Type B pancreatic cell (in vitro differentiated cells): Measurements from ENCODE around the gene SLCO3A1. TPM values are rescaled to one million over a fixed set of nuclear protein-coding genes. Genes with fewer than 3 reads are reported as not detected.

Experiments used
- DNase-seq: peaks from one replicate; pipeline ENCODE4 v3.0.0; 2021; ENCODE audit warnings: mixed read lengths; ENCODE audit not compliant: unreplicated experiment; ENCODE audit errors: extremely low spot score
- H3K27ac Mint-ChIP-seq: 2 replicates; pipeline ENCODE4 v1.8.0; 2021; ENCODE audit warnings: mild to moderate bottlenecking, mixed read lengths
- H3K27me3 Mint-ChIP-seq: 2 replicates; pipeline ENCODE4 v1.8.0; 2021; ENCODE audit warnings: mixed read lengths
- H3K36me3 Mint-ChIP-seq: 2 replicates; pipeline ENCODE4 v1.8.0; 2021; ENCODE audit warnings: mixed read lengths
- H3K4me1 Mint-ChIP-seq: one replicate; pipeline ENCODE4 v1.8.0; 2021; ENCODE audit warnings: mixed read lengths; ENCODE audit not compliant: unreplicated experiment
- H3K4me3 Mint-ChIP-seq: 2 replicates; pipeline ENCODE4 v1.8.0; 2021; ENCODE audit warnings: mild to moderate bottlenecking, mixed read lengths
- H3K9me3 Mint-ChIP-seq: 2 replicates; pipeline ENCODE4 v1.8.0; 2021; ENCODE audit warnings: mixed read lengths
- total RNA-seq: library from RNA; stranded (reverse); gene quantifications from 2 replicates; pipeline ENCODE4 v1.2.1, GENCODE V29; 2021; ENCODE audit warnings: low replicate concordance
- TF ChIP-seq, protein P1 (sequence below): fragments of 200-600 bp; sonication (generic); conservative IDR thresholded peaks from 2 replicates; pipeline ENCODE4 v1.5.0; 2021; ENCODE audit warnings: antibody characterized with exemption, mild to moderate bottlenecking

The SLCO3A1 gene
- total RNA-seq, 1 donor from 2014 or later, result 30.9 TPM

DNA sequence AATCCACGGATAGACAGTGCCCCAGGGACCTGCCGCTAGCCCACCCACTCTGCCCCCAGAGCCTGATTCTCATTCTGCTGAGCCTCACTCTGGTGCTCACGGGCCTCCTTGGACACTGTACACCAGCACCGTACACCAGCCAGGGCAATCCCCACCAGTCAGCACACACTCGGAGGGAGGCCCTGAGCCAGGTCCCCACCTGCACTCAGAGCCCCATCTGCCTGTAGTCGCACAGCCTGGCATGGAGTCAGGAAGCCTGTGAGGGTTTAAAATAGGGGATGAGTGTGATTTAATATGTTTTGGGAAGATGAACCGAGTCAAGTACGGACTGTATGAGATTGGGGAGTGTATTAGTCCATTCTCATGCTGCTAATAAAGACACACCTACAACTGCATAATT, 223.0 kb downstream of the SLCO3A1 start:
- Mint-ChIP-seq H3K9me3 (no peaks in the 10 kb centered on the region), H3K4me1 (peaks cover 9% of the 10 kb centered on the region), H3K36me3 (peaks cover 4% of the 10 kb centered on the region), H3K4me3 (no peak overlapping the region), H3K27me3 (peaks cover 4% of the 10 kb centered on the region), H3K27ac (no peak overlapping the region)
- no peak for DNase-seq
- TF ChIP-seq, protein P1, sequence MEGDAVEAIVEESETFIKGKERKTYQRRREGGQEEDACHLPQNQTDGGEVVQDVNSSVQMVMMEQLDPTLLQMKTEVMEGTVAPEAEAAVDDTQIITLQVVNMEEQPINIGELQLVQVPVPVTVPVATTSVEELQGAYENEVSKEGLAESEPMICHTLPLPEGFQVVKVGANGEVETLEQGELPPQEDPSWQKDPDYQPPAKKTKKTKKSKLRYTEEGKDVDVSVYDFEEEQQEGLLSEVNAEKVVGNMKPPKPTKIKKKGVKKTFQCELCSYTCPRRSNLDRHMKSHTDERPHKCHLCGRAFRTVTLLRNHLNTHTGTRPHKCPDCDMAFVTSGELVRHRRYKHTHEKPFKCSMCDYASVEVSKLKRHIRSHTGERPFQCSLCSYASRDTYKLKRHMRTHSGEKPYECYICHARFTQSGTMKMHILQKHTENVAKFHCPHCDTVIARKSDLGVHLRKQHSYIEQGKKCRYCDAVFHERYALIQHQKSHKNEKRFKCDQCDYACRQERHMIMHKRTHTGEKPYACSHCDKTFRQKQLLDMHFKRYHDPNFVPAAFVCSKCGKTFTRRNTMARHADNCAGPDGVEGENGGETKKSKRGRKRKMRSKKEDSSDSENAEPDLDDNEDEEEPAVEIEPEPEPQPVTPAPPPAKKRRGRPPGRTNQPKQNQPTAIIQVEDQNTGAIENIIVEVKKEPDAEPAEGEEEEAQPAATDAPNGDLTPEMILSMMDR, result no peak

DNA sequence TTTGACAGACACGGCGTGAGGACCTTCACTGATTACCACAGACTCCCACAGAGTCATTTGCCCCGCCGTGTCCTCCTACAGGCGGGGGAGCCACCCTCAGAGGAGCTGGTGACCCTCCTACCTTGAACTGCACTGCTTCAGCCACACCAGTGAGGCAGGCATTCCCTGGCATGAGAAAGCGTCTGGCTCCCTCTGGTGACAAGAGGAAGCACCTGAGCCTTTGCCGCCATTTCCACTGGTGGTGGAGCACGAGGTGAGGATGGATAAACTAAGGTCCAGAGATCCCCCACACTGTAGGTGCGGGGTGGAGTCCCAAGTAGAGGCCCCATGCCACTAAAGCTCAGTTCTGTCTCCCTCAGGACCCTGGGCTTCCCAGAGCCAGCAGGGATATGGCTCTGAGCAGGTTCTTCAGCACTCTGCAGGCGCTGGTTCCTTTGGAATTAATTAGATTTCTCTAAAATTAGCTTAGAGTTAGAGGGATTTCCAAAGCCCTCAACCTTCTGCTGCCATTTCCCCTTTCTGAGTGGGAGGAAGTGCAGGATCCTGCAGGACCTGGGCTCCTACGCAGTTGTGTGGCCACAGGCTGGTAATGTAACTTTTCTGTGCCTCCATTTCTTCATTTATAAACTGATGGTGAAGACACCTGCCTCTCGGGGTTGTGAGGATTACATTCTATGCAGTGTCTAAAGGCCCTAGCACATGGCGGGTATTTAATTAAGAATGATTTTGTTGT, 224.0 kb downstream of the SLCO3A1 start:
- DNase-seq, result no peak
- no peak overlapping the region for H3K27ac Mint-ChIP-seq
- H3K9me3 Mint-ChIP-seq, result no peaks in the 10 kb centered on the region
- peaks cover 4% of the 10 kb centered on the region for H3K27me3 Mint-ChIP-seq
- TF ChIP-seq, protein P1, result peak; percentile 80
- peaks cover 9% of the 10 kb centered on the region for H3K4me1 Mint-ChIP-seq
- peaks cover 4% of the 10 kb centered on the region for H3K36me3 Mint-ChIP-seq
- H3K4me3 Mint-ChIP-seq, result no peak overlapping the region

DNA sequence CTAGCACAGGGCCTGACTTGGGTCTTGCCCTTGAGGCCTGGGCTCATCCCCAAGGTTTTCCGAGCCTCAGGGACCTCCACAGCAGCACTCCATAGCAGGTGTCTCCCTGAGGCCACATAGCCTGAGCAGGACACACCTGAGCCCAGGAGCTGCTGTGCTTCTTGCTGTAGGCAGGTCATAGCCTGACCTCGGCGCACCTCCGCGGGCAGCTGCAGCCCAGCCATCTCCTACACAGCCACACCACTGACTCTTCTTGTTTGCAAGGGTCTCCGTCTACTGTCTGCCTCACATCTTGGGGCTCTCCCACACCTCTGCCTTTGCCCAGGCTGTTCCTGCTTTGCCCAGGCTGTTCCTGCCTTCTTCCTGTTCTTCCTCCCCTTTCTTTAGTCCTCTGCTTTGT, 224.8 kb downstream of the SLCO3A1 start:
- no peak overlapping the region for H3K4me3 Mint-ChIP-seq
- H3K27ac Mint-ChIP-seq, result peak overlapping the region; percentile 8
- TF ChIP-seq, protein P1, result no peak
- H3K27me3 Mint-ChIP-seq, result peaks cover 4% of the 10 kb centered on the region
- no peak for DNase-seq
- H3K4me1 Mint-ChIP-seq, result peaks cover 9% of the 10 kb centered on the region
- H3K9me3 Mint-ChIP-seq, result no peaks in the 10 kb centered on the region
- H3K36me3 Mint-ChIP-seq, result peaks cover 4% of the 10 kb centered on the region

DNA sequence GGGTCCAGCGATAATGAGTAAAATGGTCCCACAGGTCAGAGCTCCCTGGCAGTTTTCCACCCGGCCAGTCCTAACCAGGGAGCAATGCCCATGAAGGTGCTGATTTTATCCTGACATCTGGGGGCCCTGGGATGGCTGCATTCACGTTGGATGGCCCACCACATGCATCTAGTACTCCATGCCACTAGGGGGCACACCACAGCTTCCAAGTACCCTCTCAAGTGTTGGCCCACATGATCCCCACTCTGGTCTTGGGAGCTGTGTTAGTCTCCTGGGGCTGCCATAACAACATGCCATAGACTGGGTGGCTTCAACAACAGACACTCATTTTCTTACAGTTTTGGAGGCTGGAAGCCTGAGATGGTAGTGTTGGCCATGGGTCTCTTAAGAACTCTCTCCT, 225.5 kb downstream of the SLCO3A1 start:
- H3K4me3 Mint-ChIP-seq, result no peak overlapping the region
- DNase-seq, result no peak
- H3K27me3 Mint-ChIP-seq, result peaks cover 4% of the 10 kb centered on the region
- TF ChIP-seq, protein P1, result peak; percentile 58
- H3K36me3 Mint-ChIP-seq, result peaks cover 4% of the 10 kb centered on the region
- no peaks in the 10 kb centered on the region for H3K9me3 Mint-ChIP-seq
- peaks cover 9% of the 10 kb centered on the region for H3K4me1 Mint-ChIP-seq
- H3K27ac Mint-ChIP-seq, result no peak overlapping the region

DNA sequence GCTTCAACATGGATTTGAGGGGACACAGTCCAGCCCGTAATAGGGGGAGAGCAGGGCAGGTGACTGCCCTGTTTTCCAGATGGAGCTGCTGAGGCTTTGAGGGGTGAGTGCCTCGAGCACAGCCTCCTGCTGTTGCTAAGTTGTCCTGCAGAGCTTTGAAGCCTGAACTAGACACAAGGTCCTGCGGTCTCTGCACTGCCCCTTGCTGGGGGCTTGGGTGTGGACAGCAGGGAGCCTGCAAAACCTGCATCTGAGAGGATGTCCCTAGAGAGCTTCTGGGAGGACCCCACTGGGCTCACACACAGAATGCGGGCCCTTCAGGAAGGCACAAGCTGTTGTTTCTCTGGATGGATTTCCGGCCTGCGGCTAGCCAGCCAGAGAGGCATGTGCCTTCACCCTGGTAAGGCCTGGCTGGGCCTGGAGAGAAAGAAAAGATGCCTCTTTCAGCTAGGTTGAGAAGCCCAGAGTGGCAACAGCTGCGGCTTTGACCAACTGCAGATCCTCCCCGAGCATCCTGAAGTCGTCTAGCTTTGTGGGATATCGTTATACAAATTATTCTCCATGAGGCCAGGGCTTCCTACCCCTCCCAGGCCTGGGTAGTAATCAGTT, 226.2 kb downstream of the SLCO3A1 start:
- no peak overlapping the region for H3K4me3 Mint-ChIP-seq
- H3K27me3 Mint-ChIP-seq, result peaks cover 4% of the 10 kb centered on the region
- H3K36me3 Mint-ChIP-seq, result peaks cover 4% of the 10 kb centered on the region
- no peak for DNase-seq
- TF ChIP-seq, protein P1, result no peak
- H3K27ac Mint-ChIP-seq, result no peak overlapping the region
- H3K9me3 Mint-ChIP-seq, result no peaks in the 10 kb centered on the region
- H3K4me1 Mint-ChIP-seq, result peaks cover 4% of the 10 kb centered on the region
